ENCODE data around the gene CASP9.

DNA sequence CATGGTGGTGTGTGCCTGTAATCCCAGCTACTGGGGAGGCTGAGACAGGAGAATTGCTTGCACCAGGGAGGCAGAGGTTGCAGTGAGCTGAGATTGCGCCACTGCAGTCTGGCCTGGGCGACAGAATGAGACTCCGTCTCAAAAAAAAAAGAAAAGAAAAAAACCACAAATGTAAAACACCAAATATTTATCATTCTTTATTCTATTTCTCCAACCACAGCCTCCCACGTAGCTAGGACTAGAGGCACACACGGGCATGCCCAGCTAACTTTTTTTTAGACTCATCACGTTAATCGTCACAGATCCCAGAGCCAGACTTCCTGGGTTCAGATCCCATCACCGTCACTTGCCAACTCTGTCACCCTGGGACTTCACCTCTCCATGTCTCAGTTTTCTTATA, 16.2 kb upstream of the CASP9 start:
- TF ChIP-seq, protein P1, sequence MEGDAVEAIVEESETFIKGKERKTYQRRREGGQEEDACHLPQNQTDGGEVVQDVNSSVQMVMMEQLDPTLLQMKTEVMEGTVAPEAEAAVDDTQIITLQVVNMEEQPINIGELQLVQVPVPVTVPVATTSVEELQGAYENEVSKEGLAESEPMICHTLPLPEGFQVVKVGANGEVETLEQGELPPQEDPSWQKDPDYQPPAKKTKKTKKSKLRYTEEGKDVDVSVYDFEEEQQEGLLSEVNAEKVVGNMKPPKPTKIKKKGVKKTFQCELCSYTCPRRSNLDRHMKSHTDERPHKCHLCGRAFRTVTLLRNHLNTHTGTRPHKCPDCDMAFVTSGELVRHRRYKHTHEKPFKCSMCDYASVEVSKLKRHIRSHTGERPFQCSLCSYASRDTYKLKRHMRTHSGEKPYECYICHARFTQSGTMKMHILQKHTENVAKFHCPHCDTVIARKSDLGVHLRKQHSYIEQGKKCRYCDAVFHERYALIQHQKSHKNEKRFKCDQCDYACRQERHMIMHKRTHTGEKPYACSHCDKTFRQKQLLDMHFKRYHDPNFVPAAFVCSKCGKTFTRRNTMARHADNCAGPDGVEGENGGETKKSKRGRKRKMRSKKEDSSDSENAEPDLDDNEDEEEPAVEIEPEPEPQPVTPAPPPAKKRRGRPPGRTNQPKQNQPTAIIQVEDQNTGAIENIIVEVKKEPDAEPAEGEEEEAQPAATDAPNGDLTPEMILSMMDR (IDR thresholded peaks at IDR 0.05) = no peak
- no peak for TF ChIP-seq POLR2A (IDR thresholded peaks at IDR 0.05)
